ENCODE results near the gene CES2.

Gene CES2

GRCh38 chr16:66914541-66914940 is 20.8 kb upstream of the CES2 start:
- Histone ChIP-seq H3K9me2 (replicated peaks; ENCODE audit: low read depth, low read length) (no peaks in the 10 kb centered on the region), H3K4me1 (ENCODE audit: insufficient read depth, low read length, poor library complexity, severe bottlenecking) (no peaks in the 10 kb centered on the region), H3K27me3 (ENCODE audit: insufficient read depth, low read length, poor library complexity, severe bottlenecking) (no peaks in the 10 kb centered on the region), H2AFZ (ENCODE audit: low read length) (no peak overlapping the region), H3K79me2 (ENCODE audit: insufficient read depth, low read length) (no peaks in the 10 kb centered on the region), H3K4me2 (ENCODE audit: low read depth, low read length, poor library complexity, severe bottlenecking) (no peak overlapping the region), H3K9me3 (ENCODE audit: insufficient read depth, low read depth, low read length) (no peaks in the 10 kb centered on the region), H3K9ac (ENCODE audit: low read depth, low read length, poor library complexity, severe bottlenecking) (no peak overlapping the region), H3K4me3 (ENCODE audit: low read length, poor library complexity, severe bottlenecking) (no peak overlapping the region), H3F3A (ENCODE audit: low read depth) (no peaks in the 10 kb centered on the region), H3K36me3 (ENCODE audit: insufficient read depth, low read length) (no peaks in the 10 kb centered on the region), H4K20me1 (ENCODE audit: insufficient read depth, low read length, poor library complexity, severe bottlenecking) (no peaks in the 10 kb centered on the region)
- TF ChIP-seq EZH2phosphoT487 (IDR thresholded peaks at IDR 0.05; ENCODE audit: borderline replicate concordance), result no peak
- no peak for TF ChIP-seq CTCF (conservative IDR thresholded peaks at IDR 0.05; ENCODE audit: low read length)

GRCh38 chr16:66915041-66915440 is 20.3 kb upstream of the CES2 start:
- no peak overlapping the region for H3K4me2 ChIP-seq (ENCODE audit: low read depth, low read length, poor library complexity, severe bottlenecking)
- no peaks in the 10 kb centered on the region for H3K36me3 ChIP-seq (ENCODE audit: insufficient read depth, low read length)
- no peaks in the 10 kb centered on the region for H3F3A ChIP-seq (ENCODE audit: low read depth)
- no peaks in the 10 kb centered on the region for H3K27me3 ChIP-seq (ENCODE audit: insufficient read depth, low read length, poor library complexity, severe bottlenecking)
- no peaks in the 10 kb centered on the region for H3K4me1 ChIP-seq (ENCODE audit: insufficient read depth, low read length, poor library complexity, severe bottlenecking)
- no peak overlapping the region for H2AFZ ChIP-seq (ENCODE audit: low read length)
- TF ChIP-seq EZH2phosphoT487 (IDR thresholded peaks at IDR 0.05; ENCODE audit: borderline replicate concordance) (no peak), CTCF (conservative IDR thresholded peaks at IDR 0.05; ENCODE audit: low read length) (no peak)
- H4K20me1 ChIP-seq (ENCODE audit: insufficient read depth, low read length, poor library complexity, severe bottlenecking), result no peaks in the 10 kb centered on the region
- H3K4me3 ChIP-seq (ENCODE audit: low read length, poor library complexity, severe bottlenecking), result no peak overlapping the region
- no peaks in the 10 kb centered on the region for H3K9me3 ChIP-seq (ENCODE audit: insufficient read depth, low read depth, low read length)
- no peaks in the 10 kb centered on the region for H3K79me2 ChIP-seq (ENCODE audit: insufficient read depth, low read length)
- H3K9ac ChIP-seq (ENCODE audit: low read depth, low read length, poor library complexity, severe bottlenecking), result no peak overlapping the region
- H3K9me2 ChIP-seq (replicated peaks; ENCODE audit: low read depth, low read length), result no peaks in the 10 kb centered on the region

GRCh38 chr16:66916518-66916917 is 18.8 kb upstream of the CES2 start:
- no peaks in the 10 kb centered on the region for H3K9me3 ChIP-seq (ENCODE audit: insufficient read depth, low read depth, low read length)
- no peaks in the 10 kb centered on the region for H3K27me3 ChIP-seq (ENCODE audit: insufficient read depth, low read length, poor library complexity, severe bottlenecking)

More at GRCh38 chr16:66916518-66916917, 18.8 kb upstream of the CES2 start:
- Histone ChIP-seq H3K36me3 (ENCODE audit: insufficient read depth, low read length) (no peaks in the 10 kb centered on the region), H3K4me1 (ENCODE audit: insufficient read depth, low read length, poor library complexity, severe bottlenecking) (no peaks in the 10 kb centered on the region), H3K4me2 (ENCODE audit: low read depth, low read length, poor library complexity, severe bottlenecking) (no peak overlapping the region), H3K9me2 (replicated peaks; ENCODE audit: low read depth, low read length) (no peaks in the 10 kb centered on the region), H2AFZ (ENCODE audit: low read length) (no peak overlapping the region), H3K4me3 (ENCODE audit: low read length, poor library complexity, severe bottlenecking) (no peak overlapping the region), H3F3A (ENCODE audit: low read depth) (no peaks in the 10 kb centered on the region), H4K20me1 (ENCODE audit: insufficient read depth, low read length, poor library complexity, severe bottlenecking) (no peaks in the 10 kb centered on the region), H3K79me2 (ENCODE audit: insufficient read depth, low read length) (no peaks in the 10 kb centered on the region), H3K9ac (ENCODE audit: low read depth, low read length, poor library complexity, severe bottlenecking) (no peak overlapping the region)
- no peak for TF ChIP-seq CTCF (conservative IDR thresholded peaks at IDR 0.05; ENCODE audit: low read length)
- TF ChIP-seq EZH2phosphoT487 (IDR thresholded peaks at IDR 0.05; ENCODE audit: borderline replicate concordance), result no peak
